Kidney (tissue), 14 donors: ENCODE data around the gene MYBPHL. TPM values are rescaled to one million over a fixed set of nuclear protein-coding genes. Genes with fewer than 3 reads are reported as not detected.

Experiments used
- DNase-seq, 5 donors: peaks; one replicate each; pipeline ENCODE4 v3.0.0-alpha.2; 2013 to 2020
- FAIRE-seq: peaks from 2 replicates; lab custom pipeline; 2012; peaks lifted over from hg19 to GRCh38; lab: Jason Lieb, UNC
- H3K27ac ChIP-seq, 2 donors: one replicate each; pipeline ENCODE4 v1.7.0; 2013; ENCODE audit warnings: low read depth in 2 of 2, low read length in 2 of 2, inconsistent platforms in 1 of 2
- H3K27me3 ChIP-seq: one replicate; pipeline ENCODE4 v1.7.1; 2013; ENCODE audit warnings: low read length, inconsistent platforms; ENCODE audit not compliant: control insufficient read depth, insufficient read depth
- H3K36me3 ChIP-seq, 3 donors: one replicate each; pipeline versions ENCODE4 v1.7.0 to v1.7.1; 2013; ENCODE audit warnings: low read length in 3 of 3, control low read depth in 1 of 3, inconsistent platforms in 1 of 3; ENCODE audit not compliant: insufficient read depth in 3 of 3, control insufficient read depth in 2 of 3
- H3K4me1 ChIP-seq, 3 donors: one replicate each; pipeline versions ENCODE4 v1.7.0 to v1.7.1; 2013; ENCODE audit warnings: low read length in 3 of 3, inconsistent platforms in 1 of 3, low read depth in 1 of 3; ENCODE audit not compliant: control insufficient read depth in 2 of 3, insufficient read depth in 2 of 3
- H3K4me3 ChIP-seq, 3 donors: one replicate each; pipeline versions ENCODE4 v1.7.0 to v1.8.1; 2013; ENCODE audit warnings: low read length in 3 of 3, control low read depth in 1 of 3, inconsistent platforms in 1 of 3
- H3K9ac ChIP-seq, 3 donors: one replicate each; pipeline versions ENCODE4 v1.7.0 to v1.7.1; 2013; ENCODE audit warnings: low read length in 3 of 3, control low read depth in 1 of 3, inconsistent platforms in 1 of 3
- H3K9me3 ChIP-seq, 3 donors: one replicate each; pipeline versions ENCODE4 v1.7.0 to v1.7.1; 2013; ENCODE audit warnings: low read length in 3 of 3, control low read depth in 1 of 3, inconsistent platforms in 1 of 3; ENCODE audit not compliant: control insufficient read depth in 2 of 3, insufficient read depth in 1 of 3
- CTCF ChIP-seq: IDR thresholded peaks from 3 replicates; pipeline ENCODE4 v1.5.1; 2012; ENCODE audit warnings: mild to moderate bottlenecking, moderate library complexity, borderline replicate concordance; ENCODE audit not compliant: insufficient read depth; ENCODE audit errors: extremely low read depth
- intact Hi-C: fragments of 100-400 bp; cut with DNase I; formaldehyde crosslinking; loops from one replicate; pipeline ENCODE4 v1.11.1; 2022
- polyA plus RNA-seq: library from polyadenylated mRNA; stranded (reverse); fragments of 350-450 nt; fragmentation: Illumina TruSeq; extraction: RNeasy Lipid Tissue Mini Kit (QIAGEN cat#74804); gene quantifications from one replicate; pipeline ENCODE4 v1.2.3, GENCODE V29; 2014; ENCODE audit warnings: low read depth, low replicate concordance; ENCODE audit not compliant: insufficient read depth
- total RNA-seq: library from RNA; stranded (reverse); fragmentation: NEBNext Ultra II Directional; extraction: Animal tissue kit (Norgen Biotek cat#: 25700); gene quantifications from one replicate; pipeline ENCODE4 v1.2.1, GENCODE V29; 2021
- donor health status: control.
- donor health status: control.
- donor health status: control.
- donor health status: control.
- donor health status: control.
- donor health status: DM: yes; HTN: yes; CAD: no.
- donor health status: Normal renal cell carcinoma (clear cell type).

Gene MYBPHL
- total and polyA plus RNA-seq, 2 donors from 2014 or later = 0.19 TPM; not detected in 1

- FAIRE-seq (no peak), DNase-seq (no peak)
- no peak overlapping the region for H3K9ac ChIP-seq
- peak overlapping the region in 1 of 2 donors; percentile 22 for H3K27ac ChIP-seq
- peaks cover 0 to 30% (median 17%) of the 10 kb centered on the region in 3 donors for H3K4me1 ChIP-seq
- no peak for TF ChIP-seq CTCF
- H3K36me3 ChIP-seq = peaks cover 0 to 2% (median 0%) of the 10 kb centered on the region in 3 donors
- H3K9me3 ChIP-seq = no peaks in the 10 kb centered on the region
- intact Hi-C loops = no loop called here
- H3K4me3 ChIP-seq = no peak overlapping the region
- H3K27me3 ChIP-seq = no peaks in the 10 kb centered on the region
Observed at GRCh38 chr1:109256085-109256484, 50.7 kb downstream of the MYBPHL start.

GRCh38 chr1:109255678-109256077, 51.1 kb downstream of the MYBPHL start:
- no peak for TF ChIP-seq CTCF
- Histone ChIP-seq H3K4me3 (no peak overlapping the region), H3K9ac (peak overlapping the region in 1 of 3 donors; percentile 34), H3K36me3 (peaks cover 0 to 2% (median 0%) of the 10 kb centered on the region in 3 donors), H3K27me3 (no peaks in the 10 kb centered on the region), H3K9me3 (no peaks in the 10 kb centered on the region), H3K4me1 (peaks cover 0 to 30% (median 17%) of the 10 kb centered on the region in 3 donors), H3K27ac (no peak overlapping the region)
- no peak for FAIRE-seq
- no peak for DNase-seq
- intact Hi-C loops = no loop called here

- Histone ChIP-seq H3K9me3 (no peaks in the 10 kb centered on the region), H3K27ac (peak overlapping the region; percentile 56 to 85), H3K4me3 (no peak overlapping the region), H3K4me1 (peaks cover 0 to 32% (median 17%) of the 10 kb centered on the region in 3 donors), H3K36me3 (peaks cover 0 to 2% (median 0%) of the 10 kb centered on the region in 3 donors), H3K27me3 (no peaks in the 10 kb centered on the region), H3K9ac (peak overlapping the region in 1 of 3 donors; percentile 34)
- no peak for FAIRE-seq
- TF ChIP-seq CTCF = no peak
- intact Hi-C loops = no loop called here
- DNase-seq = peak; percentile 37 to 80 (median 43)
Observed at GRCh38 chr1:109255097-109255651, 51.6 kb downstream of the MYBPHL start.
